H1 (cell line): ENCODE data around the gene KLB. TPM values are rescaled to one million over a fixed set of nuclear protein-coding genes. Genes with fewer than 3 reads are reported as not detected.

ENCODE experiments used
- CTCF ChIA-PET: fragments of 300-600 bp; sonication (Branson Sonifier 250); formaldehyde crosslinking; loops from one replicate; lab custom pipeline; 2021; ENCODE audit not compliant: partially characterized antibody; lab: Charles Lee
- POLR2A ChIA-PET: fragments of 300-600 bp; sonication (Branson Sonifier 250); formaldehyde crosslinking; loops from one replicate; lab custom pipeline; 2021; ENCODE audit warnings: inconsistent platforms; ENCODE audit not compliant: partially characterized antibody; lab: Charles Lee
- DNase-seq, 2 experiments: peaks; one replicate each; pipeline versions ENCODE4 v3.0.0 to v3.0.0-alpha.2; 2010 to 2022; ENCODE audit warnings: low spot score in 2 of 2, low read depth in 1 of 2, mixed read lengths in 1 of 2
- FAIRE-seq: peaks from 2 replicates; lab custom pipeline; 2011; peaks lifted over from hg19 to GRCh38; lab: Jason Lieb, UNC
- H2AFZ ChIP-seq: 2 replicates; pipeline ENCODE4 v1.8.1; 2012; ENCODE audit warnings: low read length, inconsistent platforms
- H2AK5ac ChIP-seq: 2 replicates; pipeline ENCODE4 v1.6.1; 2013; ENCODE audit warnings: low read depth, low read length
- H2BK120ac ChIP-seq: replicated peaks from 2 replicates; pipeline ENCODE3; 2013; ENCODE audit warnings: low read depth, low read length, inconsistent platforms
- H2BK12ac ChIP-seq: 2 replicates; pipeline ENCODE4 v1.6.1; 2013; ENCODE audit warnings: low read depth, low read length
- H2BK15ac ChIP-seq: 2 replicates; pipeline ENCODE4 v1.6.1; 2013; ENCODE audit warnings: low read length
- H2BK20ac ChIP-seq: 2 replicates; pipeline ENCODE4 v1.6.1; 2013; ENCODE audit warnings: low read length
- H2BK5ac ChIP-seq: 2 replicates; pipeline ENCODE4 v1.6.1; 2013; ENCODE audit warnings: low read depth, low read length
- H3K14ac ChIP-seq: 2 replicates; pipeline ENCODE4 v1.6.1; 2013; ENCODE audit warnings: inconsistent platforms; ENCODE audit not compliant: insufficient read length
- H3K18ac ChIP-seq: 2 replicates; pipeline ENCODE4 v1.6.1; 2013; ENCODE audit warnings: low read length; ENCODE audit errors: extremely low read depth
- H3K23ac ChIP-seq: 2 replicates; pipeline ENCODE4 v1.6.1; 2013; ENCODE audit warnings: inconsistent platforms; ENCODE audit not compliant: insufficient read length
- H3K23me2 ChIP-seq: 2 replicates; pipeline ENCODE4 v1.6.1; 2013; ENCODE audit warnings: low read depth, low read length
- H3K27ac ChIP-seq: 2 replicates; pipeline ENCODE4 v1.6.1; 2011; ENCODE audit warnings: low read depth, low read length, inconsistent platforms
- H3K27me3 ChIP-seq, 4 experiments: replicated peaks in 1 of 4; 1 replicate in 1 of 4; 2 replicates in 3 of 4; pipeline versions ENCODE4 v1.6.1 to v1.8.1; 2011 to 2013; ENCODE audit warnings: low read length in 3 of 4, mild to moderate bottlenecking in 3 of 4, inconsistent platforms in 2 of 4, mixed read lengths in 2 of 4, moderate library complexity in 1 of 4; ENCODE audit not compliant: control insufficient read depth in 3 of 4, insufficient read depth in 3 of 4; ENCODE audit errors: extremely low read depth in 1 of 4
- H3K36me3 ChIP-seq, 4 experiments: 2 replicates each; pipeline versions ENCODE4 v1.6.1 to v1.8.1; 2011 to 2013; ENCODE audit warnings: mild to moderate bottlenecking in 4 of 4, low read length in 3 of 4, moderate library complexity in 2 of 4, control low read depth in 1 of 4, inconsistent platforms in 1 of 4; ENCODE audit not compliant: insufficient read depth in 4 of 4, control insufficient read depth in 2 of 4
- H3K4ac ChIP-seq: replicated peaks from 2 replicates; pipeline ENCODE3; 2013; ENCODE audit warnings: low read length, low read depth, mixed read lengths, inconsistent platforms; ENCODE audit not compliant: insufficient read length
- H3K4me1 ChIP-seq, 4 experiments: replicated peaks in 1 of 4; 1 replicate in 1 of 4; 2 replicates in 3 of 4; pipeline versions ENCODE4 v1.6.1 to v1.8.1; 2011 to 2013; ENCODE audit warnings: low read length in 3 of 4, inconsistent platforms in 2 of 4, mixed read lengths in 1 of 4; ENCODE audit not compliant: insufficient read depth in 4 of 4, control insufficient read depth in 3 of 4
- H3K4me2 ChIP-seq, 2 experiments: 2 replicates each; pipeline versions ENCODE4 v1.6.1 to v1.8.1; 2011 to 2013; ENCODE audit warnings: low read depth in 2 of 2, low read length in 2 of 2, control low read depth in 1 of 2, inconsistent platforms in 1 of 2, mild to moderate bottlenecking in 1 of 2; ENCODE audit not compliant: insufficient read depth in 1 of 2
- H3K4me3 ChIP-seq, 4 experiments: fragments of 200-600, 300-600 bp in 1 of 4; sonication (generic), shearing (Covaris generic), sonication (Bioruptor Twin) in 1 of 4; 2 replicates each; pipeline versions ENCODE4 v1.5.1 to v1.8.1; 2011 to 2016; ENCODE audit warnings: low read length in 4 of 4, low read depth in 3 of 4, control low read depth in 2 of 4, inconsistent platforms in 2 of 4, mild to moderate bottlenecking in 2 of 4, mixed read lengths in 1 of 4, moderate library complexity in 1 of 4; ENCODE audit not compliant: insufficient read depth in 2 of 4; ENCODE audit errors: extremely low read depth in 1 of 4
- H3K56ac ChIP-seq: replicated peaks from 2 replicates; pipeline ENCODE3; 2013; ENCODE audit warnings: low read depth, mild to moderate bottlenecking, mixed read lengths, low read length, inconsistent platforms; ENCODE audit not compliant: insufficient read length
- H3K79me1 ChIP-seq: 2 replicates; pipeline ENCODE4 v1.6.1; 2013; ENCODE audit warnings: low read depth, low read length, control low read depth
- H3K79me2 ChIP-seq, 2 experiments: 2 replicates each; pipeline versions ENCODE4 v1.6.1 to v1.8.1; 2012 to 2013; ENCODE audit warnings: low read length in 2 of 2, mild to moderate bottlenecking in 2 of 2, inconsistent platforms in 1 of 2; ENCODE audit not compliant: insufficient read depth in 2 of 2, control insufficient read depth in 1 of 2
- H3K9ac ChIP-seq, 4 experiments: replicated peaks in 1 of 4; 1 replicate in 1 of 4; 2 replicates in 3 of 4; pipeline versions ENCODE4 v1.6.1 to v1.8.1; 2011 to 2013; ENCODE audit warnings: low read depth in 3 of 4, low read length in 3 of 4, control low read depth in 2 of 4, mild to moderate bottlenecking in 2 of 4, moderate library complexity in 2 of 4, inconsistent platforms in 1 of 4; ENCODE audit errors: extremely low read depth in 1 of 4
- H3K9me3 ChIP-seq, 2 experiments: 2 replicates each; pipeline versions ENCODE4 v1.6.1 to v1.8.1; 2012 to 2013; ENCODE audit warnings: mild to moderate bottlenecking in 2 of 2, moderate library complexity in 2 of 2, control low read depth in 1 of 2, inconsistent platforms in 1 of 2, low read depth in 1 of 2, low read length in 1 of 2, mixed read lengths in 1 of 2; ENCODE audit not compliant: insufficient read depth in 2 of 2
- H4K20me1 ChIP-seq, 2 experiments: replicated peaks in 1 of 2; 2 replicates each; pipeline versions ENCODE3 to v1.8.1; 2011 to 2013; ENCODE audit warnings: inconsistent platforms in 2 of 2, low read length in 2 of 2, mild to moderate bottlenecking in 1 of 2; ENCODE audit not compliant: insufficient read depth in 2 of 2, control insufficient read depth in 1 of 2
- H4K5ac ChIP-seq: 2 replicates; pipeline ENCODE4 v1.6.1; 2013; ENCODE audit warnings: low read length, low read depth, mixed read lengths, inconsistent platforms; ENCODE audit not compliant: insufficient read length
- H4K8ac ChIP-seq: 2 replicates; pipeline ENCODE4 v1.8.0; 2013; ENCODE audit warnings: mild to moderate bottlenecking, moderate library complexity, low read length, inconsistent platforms; ENCODE audit not compliant: insufficient read depth; ENCODE audit errors: extremely low read depth
- H4K91ac ChIP-seq: replicated peaks from 2 replicates; pipeline ENCODE3; 2013; ENCODE audit warnings: low read length, mixed read lengths, inconsistent platforms; ENCODE audit not compliant: insufficient read length
- ATF3 ChIP-seq: IDR thresholded peaks from 2 replicates; pipeline ENCODE4 v1.6.1; 2011; ENCODE audit warnings: low read depth, mild to moderate bottlenecking, low read length; ENCODE audit not compliant: insufficient read depth
- BRCA1 ChIP-seq: IDR thresholded peaks from 2 replicates; pipeline ENCODE4 v1.6.1; 2012; ENCODE audit warnings: low read depth, low read length, improper control_type of control experiment
- CHD2 ChIP-seq: IDR thresholded peaks from 2 replicates; pipeline ENCODE4 v1.6.1; 2012; ENCODE audit warnings: low read length, improper control_type of control experiment
- E2F6 ChIP-seq: IDR thresholded peaks from 2 replicates; pipeline ENCODE4 v1.6.1; 2012; ENCODE audit warnings: inconsistent platforms
- HDAC6 ChIP-seq: IDR thresholded peaks from one replicate; pipeline ENCODE4 v1.7.1; 2012; ENCODE audit warnings: low read depth, mild to moderate bottlenecking, inconsistent platforms, low read length, moderate library complexity
- KDM1A ChIP-seq: fragments of 200-600, 300-600 bp; sonication (generic); IDR thresholded peaks from 2 replicates; pipeline ENCODE4 v1.7.1; 2016; ENCODE audit warnings: mild to moderate bottlenecking, low read length, borderline replicate concordance
- NRF1 ChIP-seq: IDR thresholded peaks from 2 replicates; pipeline ENCODE4 v1.6.1; 2011; ENCODE audit warnings: mild to moderate bottlenecking, low read depth, low read length, improper control_type of control experiment
- RAD21 ChIP-seq, 2 experiments: IDR thresholded peaks in 1 of 2; conservative IDR thresholded peaks in 1 of 2; 2 replicates each; pipeline ENCODE4 v1.6.1; 2011; ENCODE audit warnings: low read depth in 2 of 2, low read length in 2 of 2, improper control_type of control experiment in 1 of 2, inconsistent platforms in 1 of 2, mild to moderate bottlenecking in 1 of 2, moderate library complexity in 1 of 2
- SIRT6 ChIP-seq: IDR thresholded peaks from one replicate; pipeline ENCODE4 v1.7.1; 2012; ENCODE audit warnings: low read length, inconsistent platforms
- TCF12 ChIP-seq: IDR thresholded peaks from 2 replicates; pipeline ENCODE4 v1.6.1; 2011; ENCODE audit warnings: low read depth, mild to moderate bottlenecking, low read length
- USF2 ChIP-seq: IDR thresholded peaks from 2 replicates; pipeline ENCODE4 v1.6.1; 2011; ENCODE audit warnings: low read length, improper control_type of control experiment
- WGBS, 2 experiments: shearing (Covaris generic) in 1 of 2; methylation state at CpG; one replicate each; pipeline versions ENCODE4 v1.1.6 to v1.1.7; 2013 to 2015; ENCODE audit warnings: low lambda C conversion rate in 2 of 2, mixed read lengths in 2 of 2, inconsistent platforms in 1 of 2, low coverage in 1 of 2, missing lambda C conversion rate in 1 of 2; ENCODE audit not compliant: insufficient replicate concordance in 2 of 2, insufficient coverage in 1 of 2, insufficient read length in 1 of 2; ENCODE audit errors: extremely low coverage in 1 of 2, missing lambda C conversion rate in 1 of 2; 5-methylcytosine and 5-hydroxymethylcytosine counted together
- polyA plus RNA-seq, 7 experiments: library from polyadenylated mRNA; depleted of rRNA in 3 of 7; stranded (reverse) in 5 of 7; unstranded in 2 of 7; fragments of >200 nt in 5 of 7; fragments of 200-250 nt in 2 of 7; gene quantifications; 1 replicate in 5 of 7; 2 replicates in 1 of 7; 4 replicates in 1 of 7; pipeline versions ENCODE4 v1.2.1 to v1.2.3, GENCODE V29; 2011 to 2013; ENCODE audit warnings: missing spikeins in 2 of 7, mixed read lengths in 2 of 7
- total RNA-seq: library from RNA; stranded (reverse); fragmentation: NEBNext Ultra II Directional; extraction: Animal tissue kit (Norgen Biotek cat#: 25700); gene quantifications from 2 replicates; pipeline ENCODE4 v1.2.1, GENCODE V29; 2021

KLB gene
- total and polyA plus RNA-seq, 2 of the 8 experiments (the other 6 are each of a cell fraction or from before 2014, with no cell fraction given): 0.03 TPM; not detected in 1

- Histone ChIP-seq H3K27ac (no peak overlapping the region), H3K4ac (no peak overlapping the region), H2BK20ac (no peak overlapping the region), H2BK5ac (no peak overlapping the region), H3K4me1 (no peaks in the 10 kb centered on the region), H3K56ac (no peak overlapping the region), H3K9ac (no peak overlapping the region), H2BK120ac (no peak overlapping the region), H3K23ac (no peak overlapping the region), H4K20me1 (no peaks in the 10 kb centered on the region), H3K36me3 (peaks cover 0 to 4% (median 1%) of the 10 kb centered on the region in 4 experiments; a peak in 2 of 8 replicates), H3K27me3 (no peaks in the 10 kb centered on the region), H3K18ac (no peak overlapping the region), H4K91ac (no peak overlapping the region), H3K79me2 (no peaks in the 10 kb centered on the region), H3K79me1 (no peaks in the 10 kb centered on the region), H4K8ac (no peak overlapping the region), H2BK12ac (no peak overlapping the region), H3K14ac (no peak overlapping the region), H4K5ac (no peak overlapping the region), H3K4me3 (no peak overlapping the region), H3K23me2 (no peaks in the 10 kb centered on the region), H2AK5ac (no peak overlapping the region), H3K4me2 (no peak overlapping the region), H3K9me3 (0 out of 4 replicates have a peak, but pooled peaks cover 0 to 2% of the 10 kb centered on the region in 2 experiments), H2AFZ (0 out of 2 replicates have a peak overlapping the region, but pooled peaks have one; percentile 35), H2BK15ac (no peak overlapping the region)
- POLR2A ChIA-PET: interaction anchor here (0.8 to 1.5 kb wide), 4 partner anchors 21 to 46 kb away, joined by 3 to 5 read pairs (median 4); partner anchors contain the start of genes LIAS and RPL9
- FAIRE-seq (no peak), DNase-seq (peak in 1 of 2 experiments; percentile 36)
- 97% methylated on average over 14 of the region's 27 CpGs; no CpG with 5 or more reads in 1 of the 2 experiments for WGBS, 2 experiments
- CTCF ChIA-PET: interaction anchor here (1.3 to 1.6 kb wide), 2 partner anchors 11 to 44 kb away, joined by 4 to 6 read pairs; no protein-coding TSS in a partner anchor
- TF ChIP-seq BRCA1: no peak
- TF ChIP-seq USF2: no peak
- no peak for TF ChIP-seq NRF1
- TF ChIP-seq RAD21 (IDR thresholded peaks at IDR 0.05 in 1 of 2, conservative IDR thresholded peaks at IDR 0.05 in 1 of 2; ENCODE audit: low read depth in 2 of 2, low read length in 2 of 2): no peak
- TF ChIP-seq TCF12: no peak
- TF ChIP-seq SIRT6: no peak
- TF ChIP-seq E2F6: no peak
- no peak for TF ChIP-seq KDM1A
- no peak for TF ChIP-seq CHD2
- no peak for TF ChIP-seq HDAC6
- no peak for TF ChIP-seq ATF3
These were observed 73.5 kb downstream of the KLB start for GRCh38 chr4:39480251-39480650.
